ENCODE data around the gene TMEM140.

DNA sequence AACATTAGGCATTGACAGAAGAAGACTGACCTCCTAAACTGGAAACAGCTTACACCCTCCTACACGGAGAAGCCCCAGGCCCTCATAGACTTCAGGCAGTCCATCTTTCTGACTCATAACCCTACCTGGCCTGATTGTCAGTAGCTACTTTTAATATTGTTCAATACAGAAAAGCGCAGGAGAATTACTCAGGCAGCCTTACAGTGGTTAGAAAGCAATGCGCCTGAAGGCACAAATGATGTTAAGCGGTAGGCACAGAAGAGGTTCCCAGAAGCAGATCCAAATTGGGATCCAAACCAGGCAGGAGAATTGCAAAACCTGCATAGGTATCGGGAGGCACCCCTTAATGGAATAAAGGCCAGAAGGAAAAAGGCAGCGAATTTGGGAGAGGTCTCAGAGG is 28.1 kb downstream of the TMEM140 start:
- no peak for TF ChIP-seq POLR2A (IDR thresholded peaks at IDR 0.05)
- TF ChIP-seq EP300 (IDR thresholded peaks at IDR 0.05) = no peak

Measured in gastroesophageal sphincter (tissue), 2 donors.